Measurements from ENCODE around the gene SLC7A5. TPM values are rescaled to one million over a fixed set of nuclear protein-coding genes. Genes with fewer than 3 reads are reported as not detected.

SLC7A5 gene
- total and polyA plus RNA-seq, 2 of the 13 experiments (the other 11 are each of a cell fraction or from before 2014, with no cell fraction given) = 79.6 to 155 TPM

- TF ChIP-seq ZBTB33 (CRISPR knock-in tag; IDR thresholded peaks at IDR 0.05) = peak; percentile 81
- TF ChIP-seq IKZF1 (IDR thresholded peaks at IDR 0.05) = no peak
- TF ChIP-seq HOXD1 (CRISPR knock-in tag; IDR thresholded peaks at IDR 0.05) = no peak
- TF ChIP-seq ELF1 (CRISPR knock-in tag; IDR thresholded peaks at IDR 0.05) = no peak
- peak; percentile 59 for TF ChIP-seq STAG1 (CRISPR knock-in tag; IDR thresholded peaks at IDR 0.05)
- TF ChIP-seq DNMT3B (CRISPR knock-in tag; conservative IDR thresholded peaks at IDR 0.05) = no peak
- TF ChIP-seq ZSCAN22 (CRISPR knock-in tag; IDR thresholded peaks at IDR 0.05) = peak; percentile 90
- TF ChIP-seq TCF7 (IDR thresholded peaks at IDR 0.05; ENCODE audit: low read depth) = no peak
- no peak for TF ChIP-seq PHB2 (IDR thresholded peaks at IDR 0.05; ENCODE audit: partially characterized antibody)
- no peak for TF ChIP-seq KAT7 (CRISPR knock-in tag; IDR thresholded peaks at IDR 0.05; ENCODE audit: borderline replicate concordance)
- no peak for TF ChIP-seq ZNF580 (CRISPR knock-in tag; IDR thresholded peaks at IDR 0.05; ENCODE audit: borderline replicate concordance, low read depth)
- no peak for TF ChIP-seq TEAD2 (CRISPR knock-in tag; IDR thresholded peaks at IDR 0.05)
- TF ChIP-seq KLF16 (CRISPR knock-in tag; IDR thresholded peaks at IDR 0.05) = no peak
- TF ChIP-seq SP140L (CRISPR knock-in tag; IDR thresholded peaks at IDR 0.05; ENCODE audit: borderline replicate concordance) = no peak
- no peak for TF ChIP-seq SRF (IDR thresholded peaks at IDR 0.05; ENCODE audit: low read depth, low read length)
- TF ChIP-seq ZNF280B (CRISPR knock-in tag; IDR thresholded peaks at IDR 0.05; ENCODE audit: borderline replicate concordance) = peak; percentile 23; the same call in 1 of the 2 replicates
- no peak for TF ChIP-seq ZNF552 (CRISPR knock-in tag; IDR thresholded peaks at IDR 0.05; ENCODE audit: borderline replicate concordance)
- 0 out of 2 replicates have a peak, but pooled peaks have one; percentile 55 for TF ChIP-seq ZNF274 (CRISPR knock-in tag; IDR thresholded peaks at IDR 0.05)
- no peak for TF ChIP-seq THAP8 (CRISPR knock-in tag; IDR thresholded peaks at IDR 0.05; ENCODE audit: borderline replicate concordance)
- TF ChIP-seq SAP130 (CRISPR knock-in tag; IDR thresholded peaks at IDR 0.05; ENCODE audit: low read depth) = 0 out of 2 replicates have a peak, but pooled peaks have one; percentile 28
- no peak for TF ChIP-seq ZNF609 (CRISPR knock-in tag; IDR thresholded peaks at IDR 0.05; ENCODE audit: borderline replicate concordance)
Observed at GRCh38 chr16:87877942-87878507, 8.7 kb upstream of the SLC7A5 start (continued).
